Astrocyte (in vitro differentiated cells and primary cell): Measurements from ENCODE around the gene PLCL2. TPM values are rescaled to one million over a fixed set of nuclear protein-coding genes. Genes with fewer than 3 reads are reported as not detected.

Experiments
- DNase-seq: peaks from one replicate; pipeline ENCODE4 v3.0.0-alpha.2; 2010; ENCODE audit warnings: low read depth
- FAIRE-seq: peaks from 2 replicates; lab custom pipeline; 2011; peaks lifted over from hg19 to GRCh38; lab: Jason Lieb, UNC
- H2AFZ ChIP-seq: 2 replicates; pipeline ENCODE4 v1.6.0; 2012; ENCODE audit warnings: low read depth, low read length, inconsistent platforms
- H3K27ac ChIP-seq: 2 replicates; pipeline ENCODE4 v1.5.1; 2011; ENCODE audit warnings: low read depth, low read length, inconsistent platforms
- H3K27me3 ChIP-seq: 2 replicates; pipeline ENCODE4 v1.6.0; 2011; ENCODE audit warnings: low read length, inconsistent platforms; ENCODE audit not compliant: insufficient read depth
- H3K36me3 ChIP-seq: 2 replicates; pipeline ENCODE4 v1.5.1; 2011; ENCODE audit warnings: low read length, inconsistent platforms; ENCODE audit not compliant: insufficient read depth
- H3K4me1 ChIP-seq: 2 replicates; pipeline ENCODE4 v1.5.1; 2011; ENCODE audit warnings: low read length, inconsistent platforms; ENCODE audit not compliant: insufficient read depth
- H3K4me2 ChIP-seq: 2 replicates; pipeline ENCODE4 v1.6.0; 2012; ENCODE audit warnings: low read length, inconsistent platforms
- H3K4me3 ChIP-seq: 2 replicates; pipeline ENCODE4 v1.5.1; 2011; ENCODE audit warnings: low read depth, mild to moderate bottlenecking, low read length, inconsistent platforms; ENCODE audit not compliant: insufficient read depth
- H3K79me2 ChIP-seq: 2 replicates; pipeline ENCODE4 v1.6.0; 2012; ENCODE audit warnings: mild to moderate bottlenecking, low read length, inconsistent platforms; ENCODE audit not compliant: insufficient read depth
- H3K9ac ChIP-seq: 2 replicates; pipeline ENCODE4 v1.6.0; 2012; ENCODE audit warnings: mild to moderate bottlenecking, low read length, inconsistent platforms
- H3K9me3 ChIP-seq: 2 replicates; pipeline ENCODE4 v1.5.1; 2012; ENCODE audit warnings: low read depth, mild to moderate bottlenecking, low read length, inconsistent platforms; ENCODE audit not compliant: insufficient read depth
- H4K20me1 ChIP-seq: 2 replicates; pipeline ENCODE4 v1.6.0; 2012; ENCODE audit warnings: low read length, inconsistent platforms; ENCODE audit not compliant: insufficient read depth
- H3K27ac Mint-ChIP-seq: one replicate; pipeline ENCODE4 v1.8.0; 2021; ENCODE audit warnings: mild to moderate bottlenecking, mixed read lengths; ENCODE audit not compliant: unreplicated experiment
- H3K27me3 Mint-ChIP-seq: one replicate; pipeline ENCODE4 v1.8.0; 2021; ENCODE audit warnings: low read depth, mixed read lengths; ENCODE audit not compliant: unreplicated experiment
- H3K36me3 Mint-ChIP-seq: one replicate; pipeline ENCODE4 v1.8.0; 2021; ENCODE audit warnings: low read depth, mixed read lengths; ENCODE audit not compliant: unreplicated experiment
- H3K4me1 Mint-ChIP-seq: one replicate; pipeline ENCODE4 v1.8.0; 2021; ENCODE audit warnings: low read depth, mixed read lengths; ENCODE audit not compliant: unreplicated experiment
- H3K4me3 Mint-ChIP-seq: one replicate; pipeline ENCODE4 v1.8.0; 2021; ENCODE audit warnings: mild to moderate bottlenecking, moderate library complexity, mixed read lengths; ENCODE audit not compliant: unreplicated experiment
- H3K9me3 Mint-ChIP-seq: one replicate; pipeline ENCODE4 v1.8.0; 2021; ENCODE audit warnings: mild to moderate bottlenecking, mixed read lengths; ENCODE audit not compliant: unreplicated experiment
- EZH2 ChIP-seq: IDR thresholded peaks from 2 replicates; pipeline ENCODE4 v1.6.1; 2012; ENCODE audit warnings: mild to moderate bottlenecking, low read length, inconsistent platforms; ENCODE audit not compliant: insufficient read depth
- total RNA-seq: library from RNA; stranded (reverse); gene quantifications from 2 replicates; pipeline ENCODE4 v1.2.1, GENCODE V29; 2021
- TF ChIP-seq, protein P1 (sequence below): IDR thresholded peaks from 2 replicates; pipeline ENCODE4 v1.5.1; 2011; ENCODE audit warnings: low read depth, mild to moderate bottlenecking, inconsistent platforms, low read length, moderate library complexity; ENCODE audit not compliant: insufficient read depth

Gene PLCL2
- total RNA-seq, 1 donor from 2014 or later: 3.9 TPM

DNA sequence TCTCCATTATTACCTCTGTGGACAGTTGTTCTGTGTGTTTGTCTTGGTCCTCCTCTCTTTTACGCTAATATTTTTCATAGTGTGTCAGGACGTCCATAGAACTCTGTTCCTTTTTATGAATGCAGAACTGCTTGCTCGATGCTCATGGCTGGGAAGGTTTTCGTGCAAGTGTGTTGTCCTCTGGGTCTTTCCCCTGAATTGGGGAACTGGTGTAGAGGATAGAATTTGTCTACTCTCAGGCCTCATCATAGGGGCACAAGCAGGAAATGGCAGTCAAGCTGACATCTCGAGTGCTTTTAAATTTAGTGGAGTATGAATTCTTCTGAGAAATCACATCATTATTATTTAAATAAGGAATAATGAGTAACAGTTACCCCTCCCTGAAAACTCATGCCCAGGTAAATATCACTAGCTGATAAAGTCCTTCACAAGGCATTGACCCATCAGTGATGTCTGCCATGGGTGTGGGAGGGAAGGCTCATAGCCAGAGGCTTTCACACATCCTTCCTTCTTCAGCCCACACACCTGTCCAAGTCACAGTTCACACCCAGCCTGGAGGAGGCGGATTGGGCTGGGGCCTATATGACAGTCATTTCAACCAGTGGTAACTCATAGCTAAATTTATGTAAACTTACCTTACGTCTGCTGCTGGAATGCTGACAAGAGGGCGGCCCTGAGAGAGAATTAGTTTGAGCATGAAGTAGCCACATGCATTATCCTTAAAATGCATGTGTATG lies 226.1 kb downstream of the PLCL2 start:
- Mint-ChIP-seq H3K4me3 (no peak overlapping the region), H3K27me3 (no peaks in the 10 kb centered on the region), H3K36me3 (no peaks in the 10 kb centered on the region), H3K27ac (no peak overlapping the region), H3K9me3 (peaks cover 2% of the 10 kb centered on the region), H3K4me1 (no peaks in the 10 kb centered on the region)
- no peak overlapping the region for H3K9ac ChIP-seq
- no peaks in the 10 kb centered on the region for H3K27me3 ChIP-seq
- DNase-seq (no peak), FAIRE-seq (no peak)
- H3K4me2 ChIP-seq: no peak overlapping the region
- H3K36me3 ChIP-seq: no peaks in the 10 kb centered on the region
- H2AFZ ChIP-seq: no peak overlapping the region
- no peaks in the 10 kb centered on the region for H4K20me1 ChIP-seq
- no peak overlapping the region for H3K4me3 ChIP-seq
- H3K27ac ChIP-seq: no peak overlapping the region
- H3K4me1 ChIP-seq: peaks cover 3% of the 10 kb centered on the region
- TF ChIP-seq, protein P1, sequence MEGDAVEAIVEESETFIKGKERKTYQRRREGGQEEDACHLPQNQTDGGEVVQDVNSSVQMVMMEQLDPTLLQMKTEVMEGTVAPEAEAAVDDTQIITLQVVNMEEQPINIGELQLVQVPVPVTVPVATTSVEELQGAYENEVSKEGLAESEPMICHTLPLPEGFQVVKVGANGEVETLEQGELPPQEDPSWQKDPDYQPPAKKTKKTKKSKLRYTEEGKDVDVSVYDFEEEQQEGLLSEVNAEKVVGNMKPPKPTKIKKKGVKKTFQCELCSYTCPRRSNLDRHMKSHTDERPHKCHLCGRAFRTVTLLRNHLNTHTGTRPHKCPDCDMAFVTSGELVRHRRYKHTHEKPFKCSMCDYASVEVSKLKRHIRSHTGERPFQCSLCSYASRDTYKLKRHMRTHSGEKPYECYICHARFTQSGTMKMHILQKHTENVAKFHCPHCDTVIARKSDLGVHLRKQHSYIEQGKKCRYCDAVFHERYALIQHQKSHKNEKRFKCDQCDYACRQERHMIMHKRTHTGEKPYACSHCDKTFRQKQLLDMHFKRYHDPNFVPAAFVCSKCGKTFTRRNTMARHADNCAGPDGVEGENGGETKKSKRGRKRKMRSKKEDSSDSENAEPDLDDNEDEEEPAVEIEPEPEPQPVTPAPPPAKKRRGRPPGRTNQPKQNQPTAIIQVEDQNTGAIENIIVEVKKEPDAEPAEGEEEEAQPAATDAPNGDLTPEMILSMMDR: no peak
- no peak for TF ChIP-seq EZH2
- H3K9me3 ChIP-seq: no peaks in the 10 kb centered on the region
- H3K79me2 ChIP-seq: no peaks in the 10 kb centered on the region

DNA sequence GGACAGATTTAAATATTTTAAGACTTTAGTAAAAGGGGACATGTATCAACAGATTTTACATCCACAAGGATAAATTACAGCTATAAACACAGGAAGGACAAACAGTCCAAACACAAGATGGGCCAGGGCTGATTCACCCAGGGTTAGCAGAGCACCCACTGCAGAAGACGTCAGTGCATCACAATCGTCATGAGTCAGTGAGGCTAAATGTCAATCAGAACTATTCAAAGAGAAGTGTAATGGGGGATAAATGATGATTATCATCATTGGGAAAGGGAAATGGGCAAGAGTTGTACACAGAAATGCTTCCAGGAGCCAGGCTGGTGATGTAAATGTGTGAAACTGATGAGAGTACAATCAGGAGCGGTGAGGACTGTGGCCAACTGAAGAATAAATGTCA lies 226.8 kb downstream of the PLCL2 start:
- H3K27me3 Mint-ChIP-seq: no peaks in the 10 kb centered on the region
- peaks cover 2% of the 10 kb centered on the region for H3K9me3 Mint-ChIP-seq
- H3K9me3 ChIP-seq: no peaks in the 10 kb centered on the region
- H3K4me3 ChIP-seq: no peak overlapping the region
- H2AFZ ChIP-seq: no peak overlapping the region
- no peaks in the 10 kb centered on the region for H3K79me2 ChIP-seq
- peaks cover 3% of the 10 kb centered on the region for H3K4me1 ChIP-seq
- H3K27me3 ChIP-seq: no peaks in the 10 kb centered on the region
- no peak overlapping the region for H3K27ac ChIP-seq
- H3K9ac ChIP-seq: no peak overlapping the region
- no peaks in the 10 kb centered on the region for H3K36me3 Mint-ChIP-seq
- H3K4me3 Mint-ChIP-seq: no peak overlapping the region
- no peaks in the 10 kb centered on the region for H4K20me1 ChIP-seq
- no peaks in the 10 kb centered on the region for H3K4me1 Mint-ChIP-seq
- H3K27ac Mint-ChIP-seq: no peak overlapping the region
- H3K36me3 ChIP-seq: no peaks in the 10 kb centered on the region
- no peak overlapping the region for H3K4me2 ChIP-seq
- FAIRE-seq: no peak
- peak; percentile 42 for DNase-seq
- TF ChIP-seq EZH2: no peak

DNA sequence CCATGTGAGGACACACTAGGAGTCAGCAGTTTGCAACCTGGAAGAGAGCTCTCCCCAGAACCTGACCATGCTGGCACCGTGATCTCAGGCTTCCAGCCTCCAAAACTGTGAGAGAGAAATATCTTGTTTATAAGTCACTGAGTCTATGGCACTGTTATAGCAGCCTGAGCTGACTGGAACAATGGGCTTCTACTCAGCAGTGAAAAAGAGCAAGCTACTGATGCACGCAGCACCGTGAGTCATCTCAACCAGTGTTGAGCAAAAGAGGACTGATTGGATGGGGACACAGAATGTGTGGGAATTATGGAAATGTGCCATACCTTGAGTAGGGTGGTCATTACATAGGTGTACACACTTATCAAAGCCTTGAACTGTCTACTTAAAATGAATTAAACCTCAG lies 230.4 kb downstream of the PLCL2 start:
- no peaks in the 10 kb centered on the region for H3K36me3 Mint-ChIP-seq

More for the DNA sequence above, 230.4 kb downstream of the PLCL2 start:
- Histone ChIP-seq H3K27me3 (no peaks in the 10 kb centered on the region), H3K9ac (no peak overlapping the region), H4K20me1 (no peaks in the 10 kb centered on the region), H3K9me3 (no peaks in the 10 kb centered on the region), H3K4me1 (peaks cover 3% of the 10 kb centered on the region), H3K4me3 (no peak overlapping the region), H3K27ac (no peak overlapping the region), H3K4me2 (no peak overlapping the region), H3K36me3 (no peaks in the 10 kb centered on the region), H3K79me2 (no peaks in the 10 kb centered on the region), H2AFZ (no peak overlapping the region)
- peak; percentile 45 for DNase-seq
- no peaks in the 10 kb centered on the region for H3K4me1 Mint-ChIP-seq
- no peak overlapping the region for H3K27ac Mint-ChIP-seq
- no peak overlapping the region for H3K4me3 Mint-ChIP-seq
- no peaks in the 10 kb centered on the region for H3K27me3 Mint-ChIP-seq
- TF ChIP-seq, protein P1: no peak
- no peak for TF ChIP-seq EZH2
- no peak for FAIRE-seq
- peaks cover 9% of the 10 kb centered on the region for H3K9me3 Mint-ChIP-seq
